Duodenal mucosa (tissue), 2 donors: ENCODE results near the gene GBE1.

Source experiments
- H3K27ac ChIP-seq: one replicate; pipeline ENCODE4 v1.7.0; 2013; ENCODE audit warnings: low read depth, low read length
- H3K27me3 ChIP-seq, 2 donors: one replicate each; pipeline ENCODE4 v1.7.0; 2013; ENCODE audit warnings: low read length in 2 of 2, control low read depth in 1 of 2; ENCODE audit not compliant: insufficient read depth in 2 of 2, control insufficient read depth in 1 of 2
- H3K36me3 ChIP-seq, 2 donors: one replicate each; pipeline ENCODE4 v1.7.0; 2013; ENCODE audit warnings: low read length in 2 of 2, control low read depth in 1 of 2; ENCODE audit not compliant: insufficient read depth in 2 of 2, control insufficient read depth in 1 of 2
- H3K4me1 ChIP-seq, 2 donors: one replicate each; pipeline ENCODE4 v1.7.0; 2013; ENCODE audit warnings: low read length in 2 of 2, control low read depth in 1 of 2; ENCODE audit not compliant: insufficient read depth in 2 of 2, control insufficient read depth in 1 of 2
- H3K4me3 ChIP-seq, 2 donors: one replicate each; pipeline ENCODE4 v1.7.0; 2013; ENCODE audit warnings: low read length in 2 of 2, low read depth in 1 of 2
- H3K9ac ChIP-seq, 2 donors: one replicate each; pipeline ENCODE4 v1.7.0; 2013; ENCODE audit warnings: low read length in 2 of 2, low read depth in 1 of 2
- H3K9me3 ChIP-seq, 2 donors: one replicate each; pipeline ENCODE4 v1.7.0; 2013; ENCODE audit warnings: low read length in 2 of 2, control low read depth in 1 of 2; ENCODE audit not compliant: control insufficient read depth in 1 of 2

The GBE1 gene

GRCh38 chr3:81645248-81645647 lies 116.2 kb downstream of the GBE1 start:
- Histone ChIP-seq H3K9ac (no peak overlapping the region), H3K27me3 (no peaks in the 10 kb centered on the region), H3K27ac (no peak overlapping the region), H3K4me3 (no peak overlapping the region), H3K4me1 (no peaks in the 10 kb centered on the region), H3K36me3 (peaks cover 0 to 3% of the 10 kb centered on the region in 2 donors), H3K9me3 (no peaks in the 10 kb centered on the region)

GRCh38 chr3:81643721-81644120 lies 117.7 kb downstream of the GBE1 start:
- Histone ChIP-seq H3K4me3 (no peak overlapping the region), H3K9ac (no peak overlapping the region), H3K36me3 (peaks cover 0 to 3% of the 10 kb centered on the region in 2 donors)

DNA sequence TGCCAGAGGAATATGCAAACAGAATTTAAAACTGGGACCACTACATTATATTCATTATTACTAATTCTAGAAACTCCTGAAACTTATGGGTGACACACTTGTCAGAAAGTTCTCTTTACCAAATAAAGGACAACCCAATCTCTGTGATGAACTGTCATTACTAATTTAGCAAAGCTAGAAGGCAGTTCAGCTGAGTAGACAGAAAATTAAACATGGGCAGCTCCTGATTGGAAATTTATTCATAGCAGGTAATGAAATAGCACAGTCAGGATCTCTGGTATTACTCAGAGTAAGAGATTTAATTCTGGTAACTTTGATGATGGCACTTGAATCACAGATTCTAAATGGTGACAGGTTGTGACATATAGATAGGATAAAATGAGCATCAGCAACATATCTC lies 123.0 kb downstream of the GBE1 start:
- no peaks in the 10 kb centered on the region for H3K27me3 ChIP-seq
- H3K36me3 ChIP-seq = peaks cover 0 to under 1% of the 10 kb centered on the region in 2 donors
- no peak overlapping the region for H3K9ac ChIP-seq
- H3K4me3 ChIP-seq = no peak overlapping the region
- H3K27ac ChIP-seq = no peak overlapping the region
- no peaks in the 10 kb centered on the region for H3K9me3 ChIP-seq
- no peaks in the 10 kb centered on the region for H3K4me1 ChIP-seq

More at GRCh38 chr3:81643721-81644120, 117.7 kb downstream of the GBE1 start:
- Histone ChIP-seq H3K27me3 (no peaks in the 10 kb centered on the region), H3K9me3 (no peaks in the 10 kb centered on the region), H3K4me1 (no peaks in the 10 kb centered on the region), H3K27ac (no peak overlapping the region)

- Histone ChIP-seq H3K9ac (no peak overlapping the region), H3K4me3 (no peak overlapping the region), H3K36me3 (no peaks in the 10 kb centered on the region), H3K4me1 (no peaks in the 10 kb centered on the region), H3K9me3 (no peaks in the 10 kb centered on the region), H3K27ac (no peak overlapping the region), H3K27me3 (no peaks in the 10 kb centered on the region)
These were observed 128.8 kb downstream of the GBE1 start for GRCh38 chr3:81632659-81633058.

DNA sequence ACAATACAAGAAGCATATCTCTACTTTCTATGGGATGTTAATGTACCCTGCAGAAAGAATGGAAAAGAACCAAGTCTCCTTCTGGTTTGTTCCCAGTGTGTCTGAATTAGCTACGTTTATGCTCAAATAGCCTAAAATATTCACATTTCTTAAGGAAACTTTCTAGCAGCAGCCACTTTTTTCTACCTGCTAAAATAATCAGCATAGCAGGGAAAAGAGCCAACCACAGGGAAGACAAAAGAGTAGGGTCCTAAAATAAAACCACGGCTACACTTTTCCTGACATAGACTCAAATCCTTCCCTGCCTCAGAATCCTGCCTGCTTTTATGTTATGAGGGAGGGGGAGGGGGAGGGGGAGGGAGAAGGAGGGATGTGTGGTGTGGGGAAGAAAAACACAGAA lies 136.7 kb downstream of the GBE1 start:
- Histone ChIP-seq H3K9me3 (no peaks in the 10 kb centered on the region), H3K36me3 (no peaks in the 10 kb centered on the region), H3K4me1 (no peaks in the 10 kb centered on the region), H3K4me3 (no peak overlapping the region), H3K27me3 (no peaks in the 10 kb centered on the region), H3K27ac (no peak overlapping the region), H3K9ac (no peak overlapping the region)

- Histone ChIP-seq H3K4me1 (no peaks in the 10 kb centered on the region), H3K27ac (no peak overlapping the region), H3K9ac (no peak overlapping the region), H3K4me3 (no peak overlapping the region), H3K9me3 (no peaks in the 10 kb centered on the region), H3K36me3 (no peaks in the 10 kb centered on the region), H3K27me3 (no peaks in the 10 kb centered on the region)
These were observed 139.1 kb downstream of the GBE1 start for GRCh38 chr3:81622395-81622794.

GRCh38 chr3:81621277-81621676 lies 140.2 kb downstream of the GBE1 start:
- Histone ChIP-seq H3K27ac (no peak overlapping the region), H3K4me3 (no peak overlapping the region), H3K36me3 (no peaks in the 10 kb centered on the region), H3K9ac (no peak overlapping the region), H3K4me1 (no peaks in the 10 kb centered on the region), H3K27me3 (no peaks in the 10 kb centered on the region), H3K9me3 (no peaks in the 10 kb centered on the region)

DNA sequence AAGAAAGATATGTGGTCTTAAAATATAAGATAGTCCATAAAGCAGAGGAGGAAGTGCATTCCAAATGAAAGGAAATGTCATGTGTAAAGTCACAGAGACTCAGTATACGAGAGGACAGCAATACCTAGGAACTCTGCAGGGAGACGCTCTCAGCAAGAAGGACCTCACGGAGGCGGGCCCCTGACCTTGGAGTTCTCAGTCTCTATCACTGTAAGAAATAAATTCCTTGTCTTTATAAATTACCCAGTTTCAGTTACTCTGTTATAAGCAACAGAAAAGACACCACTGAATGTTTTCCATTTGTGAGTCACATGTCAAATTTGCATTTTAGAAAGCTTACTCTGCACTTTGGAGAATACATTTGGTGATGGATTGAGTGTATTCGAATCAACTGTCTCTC lies 140.6 kb downstream of the GBE1 start:
- H3K27me3 ChIP-seq = no peaks in the 10 kb centered on the region

DNA sequence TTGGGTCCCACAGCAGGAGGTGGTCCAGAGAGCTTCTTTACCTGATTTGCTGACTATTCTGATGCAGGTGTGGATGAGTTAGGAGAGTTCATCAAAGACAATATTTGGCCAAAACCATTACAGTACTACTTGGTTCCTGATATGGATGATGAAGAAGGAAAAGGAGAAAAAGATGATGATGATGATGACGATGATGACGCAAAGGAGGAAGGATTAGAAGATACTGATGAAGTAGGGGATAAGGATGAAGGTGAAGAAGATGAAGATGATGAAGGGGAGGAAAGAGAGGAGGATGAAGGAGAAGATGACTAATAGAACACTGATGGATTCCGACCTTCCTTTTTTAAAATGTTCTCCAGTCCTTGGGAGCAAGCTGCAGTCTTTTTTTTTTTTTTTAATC lies 148.7 kb downstream of the GBE1 start:
- Histone ChIP-seq H3K36me3 (no peaks in the 10 kb centered on the region), H3K9ac (no peak overlapping the region), H3K4me1 (no peaks in the 10 kb centered on the region), H3K27ac (no peak overlapping the region), H3K27me3 (no peaks in the 10 kb centered on the region), H3K9me3 (no peaks in the 10 kb centered on the region), H3K4me3 (no peak overlapping the region)

More for the DNA sequence above, 140.6 kb downstream of the GBE1 start:
- Histone ChIP-seq H3K36me3 (no peaks in the 10 kb centered on the region), H3K9ac (no peak overlapping the region), H3K27ac (no peak overlapping the region), H3K9me3 (no peaks in the 10 kb centered on the region), H3K4me3 (no peak overlapping the region), H3K4me1 (no peaks in the 10 kb centered on the region)

GRCh38 chr3:81602781-81603180 lies 158.7 kb downstream of the GBE1 start:
- H3K9ac ChIP-seq = no peak overlapping the region
- H3K4me3 ChIP-seq = no peak overlapping the region
- H3K4me1 ChIP-seq = no peaks in the 10 kb centered on the region
- H3K36me3 ChIP-seq = no peaks in the 10 kb centered on the region
- no peaks in the 10 kb centered on the region for H3K27me3 ChIP-seq
- H3K27ac ChIP-seq = no peak overlapping the region
- no peaks in the 10 kb centered on the region for H3K9me3 ChIP-seq

GRCh38 chr3:81601707-81602305 lies 159.6 kb downstream of the GBE1 start:
- no peak overlapping the region for H3K27ac ChIP-seq
- H3K9me3 ChIP-seq = no peaks in the 10 kb centered on the region
- H3K9ac ChIP-seq = no peak overlapping the region
- H3K4me3 ChIP-seq = no peak overlapping the region
- no peaks in the 10 kb centered on the region for H3K4me1 ChIP-seq
- H3K36me3 ChIP-seq = no peaks in the 10 kb centered on the region
- H3K27me3 ChIP-seq = no peaks in the 10 kb centered on the region
